NCI-H526 treated with DMSO at 0.1 percent for 48 hours (cell line): Measurements from ENCODE around the gene MGAT3.

Source experiments
- DNase-seq: peaks from one replicate; lab custom pipeline; 2025; lab: John Stamatoyannopoulos, UW

The MGAT3 gene

DNA sequence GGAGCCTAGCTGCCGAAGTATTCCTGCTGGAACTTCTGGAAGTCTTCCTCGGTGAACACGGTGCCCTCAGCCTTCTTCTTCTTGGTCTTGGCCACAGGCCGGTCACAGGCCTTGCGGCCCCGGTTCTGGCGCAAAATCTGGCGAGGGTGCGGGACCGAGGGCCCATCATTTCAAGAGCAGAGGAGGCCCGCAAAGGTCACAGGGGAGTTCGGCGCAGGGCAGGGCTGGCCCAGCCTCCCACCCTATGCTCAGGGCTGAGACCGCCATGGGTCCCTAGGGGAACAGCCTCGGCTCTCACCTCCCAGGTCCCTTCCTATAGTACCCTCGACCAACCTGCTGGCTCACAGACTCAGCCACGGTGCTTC, 72.7 kb downstream of the MGAT3 start:
- DNase-seq = no peak

DNA sequence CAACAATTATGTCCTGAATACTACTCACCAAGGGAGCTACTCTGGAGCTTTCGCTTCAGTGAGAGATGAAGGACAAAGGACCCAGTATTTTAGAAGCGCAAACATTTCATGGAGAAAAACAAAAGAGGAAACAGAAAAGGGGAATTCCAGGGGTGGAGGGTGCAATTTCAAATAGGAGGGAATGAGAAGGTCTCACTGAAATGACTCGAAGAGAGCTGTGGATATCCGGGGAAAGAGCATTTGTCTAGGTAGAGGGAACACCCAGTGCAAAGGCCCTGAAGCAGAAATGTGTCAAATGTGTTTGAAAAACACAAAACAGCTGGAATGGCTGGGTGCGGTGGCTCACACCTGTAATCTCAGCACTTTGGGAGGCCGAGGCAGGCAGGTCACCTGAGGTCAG, 73.3 kb downstream of the MGAT3 start:
- no peak for DNase-seq

DNA sequence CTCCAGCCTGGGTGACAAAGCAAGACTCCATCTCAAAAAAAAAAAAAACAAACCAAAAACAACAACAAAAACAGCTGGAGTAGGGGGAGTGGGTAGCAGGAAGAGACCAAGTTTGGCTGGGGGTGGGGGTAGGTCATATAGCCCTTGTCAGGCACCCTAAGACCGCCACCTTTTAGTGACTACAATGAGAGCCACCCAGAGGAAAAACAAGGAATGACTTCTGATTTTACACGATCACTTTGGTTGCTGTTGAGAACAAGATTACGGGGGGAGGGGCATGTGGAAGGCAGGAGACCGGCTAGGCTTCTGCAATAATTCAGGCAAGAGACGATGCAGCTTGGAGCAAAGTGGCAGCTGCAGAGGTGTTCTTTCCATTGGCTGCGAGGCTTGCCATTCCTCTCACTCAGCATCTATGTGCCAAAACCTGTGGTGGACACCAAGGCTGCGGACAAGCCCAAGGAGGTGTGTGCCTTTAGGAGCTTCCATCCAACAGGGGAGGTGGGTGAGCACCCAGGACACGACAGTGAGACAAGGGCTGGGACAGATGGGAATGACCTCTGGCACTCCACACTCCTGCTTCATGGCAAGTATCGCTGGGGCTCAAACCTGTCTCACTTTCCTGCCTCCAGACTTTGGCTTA, 74.0 kb downstream of the MGAT3 start:
- peak; percentile 37 for DNase-seq

DNA sequence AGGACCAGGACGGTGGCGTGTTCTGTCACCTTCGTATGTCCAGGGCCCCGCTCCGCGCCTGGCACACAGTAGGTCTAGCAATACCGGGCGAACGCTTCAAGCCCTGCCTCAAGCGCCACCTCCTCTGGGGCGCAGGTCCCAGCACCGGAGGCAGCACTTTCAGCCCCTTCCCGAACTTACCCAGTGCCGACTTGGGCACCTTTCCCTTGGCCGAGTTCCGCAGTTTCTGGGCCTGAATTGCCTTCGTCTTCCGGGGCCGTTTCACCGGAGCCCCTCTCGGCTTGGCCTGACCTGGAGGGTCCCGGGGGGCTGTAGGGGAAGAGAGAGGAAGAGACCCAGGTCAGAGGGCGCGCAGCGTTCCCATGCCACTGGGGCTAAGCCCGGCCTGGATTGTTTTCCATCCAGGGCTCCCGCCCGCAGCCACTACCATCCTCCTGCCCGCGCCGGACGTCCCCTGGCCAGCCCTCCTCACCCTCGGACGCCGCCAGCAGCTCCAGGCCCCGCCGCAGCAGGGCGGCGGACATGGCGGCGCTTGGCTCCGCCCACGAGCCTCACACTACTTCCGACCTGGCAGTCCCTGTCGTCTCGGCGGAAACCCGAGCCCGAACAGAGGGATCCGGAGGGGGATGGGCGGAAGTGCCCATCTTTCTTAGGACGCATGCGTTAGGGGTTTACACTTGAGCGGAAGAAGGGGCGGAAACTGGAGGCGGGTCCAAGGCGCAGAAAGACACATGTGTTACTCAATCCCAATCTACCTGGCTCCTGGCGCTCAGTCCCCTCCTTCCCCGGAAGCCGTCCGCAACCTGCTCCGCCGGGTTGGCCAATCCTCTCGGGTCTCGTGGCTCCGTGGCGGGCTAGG, 75.6 kb downstream of the MGAT3 start, which contains the start of gene RPS19BP1:
Gene RPS19BP1, minus strand, starts transcription at position 534 of the 859 bp plus-strand sequence. Its CDS starts 10 bp downstream, at position 524.
- peak; percentile 96 for DNase-seq

DNA sequence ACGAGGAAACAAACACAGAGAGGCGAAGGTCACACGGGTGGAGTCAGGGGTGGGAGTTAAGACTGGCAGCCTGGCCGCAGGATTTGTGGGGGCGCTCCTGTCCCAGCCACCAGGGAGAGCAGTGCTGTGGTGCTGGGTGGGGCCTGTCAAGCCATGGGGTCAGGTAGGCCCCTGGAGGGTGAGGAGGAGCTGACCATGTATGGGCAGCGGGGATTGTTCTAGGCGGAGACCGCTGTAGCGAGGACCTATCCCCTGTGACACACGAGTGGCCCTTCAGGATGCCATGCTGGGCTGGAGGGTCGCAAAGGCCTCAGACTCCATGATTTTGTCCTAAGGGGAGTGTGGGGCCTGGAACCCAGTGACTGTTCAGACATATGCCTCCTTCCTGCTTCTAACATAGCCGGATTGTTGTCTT, 77.3 kb downstream of the MGAT3 start:
- no peak for DNase-seq

- no peak for DNase-seq
These were observed 78.0 kb downstream of the MGAT3 start for GRCh38 chr22:39534591-39535356.

- no peak for DNase-seq
These were observed 78.5 kb downstream of the MGAT3 start for GRCh38 chr22:39535357-39535725.

DNA sequence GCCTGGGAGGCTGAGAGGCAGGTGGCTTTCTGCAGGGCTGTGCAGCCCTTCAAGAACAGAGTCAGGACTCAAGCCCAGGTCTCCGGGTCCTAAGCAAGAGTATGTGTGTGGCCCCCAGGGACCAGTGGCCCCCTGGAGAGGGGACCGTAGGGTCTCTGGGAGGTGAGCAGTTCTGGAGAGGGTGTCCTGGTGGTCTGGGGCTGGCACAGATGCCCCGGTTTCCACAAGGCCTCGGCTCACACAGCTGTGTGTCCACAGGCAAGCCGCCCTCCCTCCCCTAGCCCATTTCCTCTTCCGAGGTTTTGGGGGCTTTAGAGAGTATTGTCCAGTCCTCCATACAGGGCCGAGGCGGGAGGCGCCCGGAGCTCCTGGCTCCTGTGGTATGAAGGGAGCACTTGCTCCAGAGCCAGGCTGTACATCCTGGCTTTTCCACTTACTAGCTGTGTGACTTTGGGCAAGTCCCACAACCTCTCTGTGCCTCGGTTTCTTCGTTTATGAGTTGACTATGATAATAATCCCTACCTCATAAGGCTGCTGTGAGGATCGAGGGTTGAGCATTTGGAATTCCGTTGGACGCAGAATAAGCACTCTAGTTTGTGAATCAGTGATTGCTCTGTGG, 79.1 kb downstream of the MGAT3 start:
- DNase-seq = no peak

- no peak for DNase-seq
These were observed 79.9 kb downstream of the MGAT3 start for GRCh38 chr22:39536711-39537110.

- DNase-seq = no peak
These were observed 81.2 kb downstream of the MGAT3 start for GRCh38 chr22:39537975-39538374.
